Measurements from ENCODE around the gene KLC1. TPM values are rescaled to one million over a fixed set of nuclear protein-coding genes. Genes with fewer than 3 reads are reported as not detected.

The KLC1 gene
- total and polyA plus RNA-seq, 4 donors, result 22.9 to 131 (median 46.0) TPM

GRCh38 chr14:103725739-103726395, 96.9 kb downstream of the KLC1 start:
- peaks cover 0 to 20% (median 13%) of the 10 kb centered on the region in 4 donors for H3K4me1 ChIP-seq (ENCODE audit: control insufficient read depth in 4 of 4, insufficient read depth in 4 of 4, low read length in 3 of 4)
- TF ChIP-seq NR2F2 (IDR thresholded peaks at IDR 0.05) (no peak), SP1 (IDR thresholded peaks at IDR 0.05) (no peak), CTCF (IDR thresholded peaks at IDR 0.05; ENCODE audit: low read depth, low read length, missing input control) (no peak), MAX (IDR thresholded peaks at IDR 0.05) (no peak), REST (IDR thresholded peaks at IDR 0.05) (no peak)
- H3K27ac ChIP-seq (ENCODE audit: low read depth in 1 of 2, low read length in 2 of 2), result no peak overlapping the region
- H3K4me3 ChIP-seq (ENCODE audit: low read depth in 1 of 3, low read length in 3 of 3), result no peak overlapping the region
- no peaks in the 10 kb centered on the region for H3K27me3 ChIP-seq (ENCODE audit: control insufficient read depth in 4 of 4, insufficient read depth in 4 of 4, low read length in 3 of 4)
- DNase-seq (ENCODE audit: low spot score), result no peak
- 97% methylated on average over 16 of the region's 16 CpGs for WGBS
- peaks cover 0 to 11% (median 6%) of the 10 kb centered on the region in 4 donors for H3K36me3 ChIP-seq (ENCODE audit: control insufficient read depth in 4 of 4, insufficient read depth in 3 of 4, low read depth in 1 of 4, low read length in 3 of 4)
- H3K9me3 ChIP-seq (ENCODE audit: control insufficient read depth in 4 of 4, low read length in 3 of 4), result no peaks in the 10 kb centered on the region
- no peak overlapping the region for H3K9ac ChIP-seq (ENCODE audit: low read depth in 1 of 2, low read length in 2 of 2)

GRCh38 chr14:103726474-103726873, 97.5 kb downstream of the KLC1 start:
- TF ChIP-seq EGR1 (IDR thresholded peaks at IDR 0.05; ENCODE audit: low read depth in 2 of 2) (no peak), RXRA (IDR thresholded peaks at IDR 0.05) (no peak), CTCF (IDR thresholded peaks at IDR 0.05; ENCODE audit: low read depth, low read length, missing input control) (no peak), HNF4G (IDR thresholded peaks at IDR 0.05) (no peak), MAX (IDR thresholded peaks at IDR 0.05) (no peak), TAF1 (conservative IDR thresholded peaks at IDR 0.05) (no peak), HNF4A (conservative IDR thresholded peaks at IDR 0.05) (no peak), REST (IDR thresholded peaks at IDR 0.05) (no peak), RAD21 (IDR thresholded peaks at IDR 0.05) (no peak), JUND (IDR thresholded peaks at IDR 0.05) (no peak), ZBTB33 (IDR thresholded peaks at IDR 0.05) (no peak), FOXA1 (IDR thresholded peaks at IDR 0.05) (no peak)
- no peak overlapping the region for H3K27ac ChIP-seq (ENCODE audit: low read depth in 1 of 2, low read length in 2 of 2)
- DNase-seq (ENCODE audit: low spot score), result no peak
- no peak overlapping the region for H3K9ac ChIP-seq (ENCODE audit: low read depth in 1 of 2, low read length in 2 of 2)
- H3K4me3 ChIP-seq (ENCODE audit: low read depth in 1 of 3, low read length in 3 of 3), result no peak overlapping the region
- 95% methylated on average over 18 of the region's 18 CpGs for WGBS
- no peaks in the 10 kb centered on the region for H3K27me3 ChIP-seq (ENCODE audit: control insufficient read depth in 4 of 4, insufficient read depth in 4 of 4, low read length in 3 of 4)
- H3K4me1 ChIP-seq (ENCODE audit: control insufficient read depth in 4 of 4, insufficient read depth in 4 of 4, low read length in 3 of 4), result peaks cover 0 to 20% (median 13%) of the 10 kb centered on the region in 4 donors
- peaks cover 0 to 11% (median 6%) of the 10 kb centered on the region in 4 donors for H3K36me3 ChIP-seq (ENCODE audit: control insufficient read depth in 4 of 4, insufficient read depth in 3 of 4, low read depth in 1 of 4, low read length in 3 of 4)
- no peaks in the 10 kb centered on the region for H3K9me3 ChIP-seq (ENCODE audit: control insufficient read depth in 4 of 4, low read length in 3 of 4)

All from liver (tissue), 9 donors.